Ovary (tissue), 3 donors: Measurements from ENCODE around the gene ATP4B.

Experiments
- CTCF ChIP-seq, 3 donors: fragments of 450-650 bp in 2 of 3; fragments of 200-600 bp in 1 of 3; IDR thresholded peaks; one replicate each; pipeline versions ENCODE4 v1.5.1 to v1.8.0; 2016 to 2022; ENCODE audit warnings: antibody characterized with exemption in 3 of 3, mild to moderate bottlenecking in 1 of 3
- EP300 ChIP-seq: sonication (generic); formaldehyde crosslinking; IDR thresholded peaks from one replicate; pipeline ENCODE4 v1.6.1; 2017; ENCODE audit warnings: antibody characterized with exemption
- POLR2A ChIP-seq: fragments of 450-650 bp; IDR thresholded peaks from one replicate; pipeline ENCODE4 v1.6.1; 2017; ENCODE audit warnings: antibody characterized with exemption, mild to moderate bottlenecking, moderate library complexity
- donor health status: DM: no; HTN: no; CAD: no.

- TF ChIP-seq CTCF (IDR thresholded peaks at IDR 0.05) (no peak), EP300 (no peak), POLR2A (no peak)
Measured at GRCh38 chr13:113607889-113608635, 49.9 kb downstream of the ATP4B start.
